Fibroblast of mammary gland (primary cell): ENCODE measurements around the gene TMEM187.

Experiments
- DNase-seq: peaks from one replicate; pipeline ENCODE4 v3.0.0-alpha.2; 2010; ENCODE audit warnings: low read depth
- H3K4me3 ChIP-seq: 2 replicates; pipeline ENCODE4 v1.5.1; 2011; ENCODE audit warnings: low read depth, mild to moderate bottlenecking, low read length, moderate library complexity; ENCODE audit not compliant: control insufficient read depth
- TF ChIP-seq, protein P1 (sequence below): conservative IDR thresholded peaks from 2 replicates; pipeline ENCODE4 v1.5.1; 2011; ENCODE audit warnings: low read depth, low read length, inconsistent platforms; ENCODE audit not compliant: control insufficient read depth, insufficient read depth

TMEM187 gene

DNA sequence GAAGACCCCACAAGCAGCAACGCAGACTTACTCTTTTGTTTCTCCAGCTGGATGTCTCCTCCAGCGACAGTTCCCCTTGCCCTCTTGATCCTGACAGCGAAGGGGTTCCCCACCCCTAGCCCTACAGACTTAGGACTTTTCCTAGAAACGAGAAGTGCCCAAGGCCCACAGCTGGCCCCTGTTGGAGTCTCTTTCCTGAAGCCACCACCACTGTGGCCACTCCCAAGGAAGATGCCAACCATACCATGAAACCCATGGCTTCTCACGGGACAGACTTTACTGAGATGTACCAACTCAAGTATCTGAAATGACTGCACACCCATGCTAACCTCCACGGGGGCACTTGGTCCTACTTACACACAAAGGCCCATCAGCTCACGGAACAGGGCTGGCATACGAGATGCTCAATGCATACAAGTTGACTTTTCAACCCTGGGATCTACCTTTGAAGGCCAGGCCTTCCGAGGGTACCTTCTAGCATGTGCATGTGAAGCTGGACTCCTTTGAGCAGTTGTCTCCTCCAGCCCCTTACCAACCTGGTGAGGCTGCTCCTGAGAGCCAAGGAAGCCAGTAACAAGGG is 48.1 kb downstream of the TMEM187 start:
- no peak for DNase-seq
- TF ChIP-seq, protein P1, sequence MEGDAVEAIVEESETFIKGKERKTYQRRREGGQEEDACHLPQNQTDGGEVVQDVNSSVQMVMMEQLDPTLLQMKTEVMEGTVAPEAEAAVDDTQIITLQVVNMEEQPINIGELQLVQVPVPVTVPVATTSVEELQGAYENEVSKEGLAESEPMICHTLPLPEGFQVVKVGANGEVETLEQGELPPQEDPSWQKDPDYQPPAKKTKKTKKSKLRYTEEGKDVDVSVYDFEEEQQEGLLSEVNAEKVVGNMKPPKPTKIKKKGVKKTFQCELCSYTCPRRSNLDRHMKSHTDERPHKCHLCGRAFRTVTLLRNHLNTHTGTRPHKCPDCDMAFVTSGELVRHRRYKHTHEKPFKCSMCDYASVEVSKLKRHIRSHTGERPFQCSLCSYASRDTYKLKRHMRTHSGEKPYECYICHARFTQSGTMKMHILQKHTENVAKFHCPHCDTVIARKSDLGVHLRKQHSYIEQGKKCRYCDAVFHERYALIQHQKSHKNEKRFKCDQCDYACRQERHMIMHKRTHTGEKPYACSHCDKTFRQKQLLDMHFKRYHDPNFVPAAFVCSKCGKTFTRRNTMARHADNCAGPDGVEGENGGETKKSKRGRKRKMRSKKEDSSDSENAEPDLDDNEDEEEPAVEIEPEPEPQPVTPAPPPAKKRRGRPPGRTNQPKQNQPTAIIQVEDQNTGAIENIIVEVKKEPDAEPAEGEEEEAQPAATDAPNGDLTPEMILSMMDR = no peak
- peak overlapping the region; percentile 44 for H3K4me3 ChIP-seq

DNA sequence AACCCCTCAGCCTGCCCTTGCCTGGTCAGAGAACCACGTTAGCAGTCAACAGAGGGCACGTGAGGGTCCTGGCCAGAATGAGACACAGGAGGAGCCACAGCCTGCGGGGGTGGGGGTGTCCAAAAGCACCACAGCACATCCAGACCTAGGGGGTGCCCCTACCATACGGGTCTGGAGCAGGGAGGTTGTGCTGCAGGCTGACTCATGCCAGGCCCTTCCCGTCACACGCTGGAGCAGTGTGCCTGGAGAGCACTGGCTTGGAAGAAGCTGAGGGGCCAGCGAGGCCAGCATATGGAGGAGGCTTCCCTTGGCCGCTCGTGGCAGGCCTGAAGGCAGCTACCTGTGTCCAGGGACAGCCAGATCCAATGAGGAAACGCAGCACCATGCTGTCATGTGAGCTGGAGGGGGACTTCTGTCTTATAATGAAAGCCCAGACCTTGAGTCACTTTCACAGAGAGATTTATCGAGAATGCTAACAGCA is 48.6 kb downstream of the TMEM187 start:
- TF ChIP-seq, protein P1 = no peak
- no peak overlapping the region for H3K4me3 ChIP-seq
- peak; percentile 74 for DNase-seq

DNA sequence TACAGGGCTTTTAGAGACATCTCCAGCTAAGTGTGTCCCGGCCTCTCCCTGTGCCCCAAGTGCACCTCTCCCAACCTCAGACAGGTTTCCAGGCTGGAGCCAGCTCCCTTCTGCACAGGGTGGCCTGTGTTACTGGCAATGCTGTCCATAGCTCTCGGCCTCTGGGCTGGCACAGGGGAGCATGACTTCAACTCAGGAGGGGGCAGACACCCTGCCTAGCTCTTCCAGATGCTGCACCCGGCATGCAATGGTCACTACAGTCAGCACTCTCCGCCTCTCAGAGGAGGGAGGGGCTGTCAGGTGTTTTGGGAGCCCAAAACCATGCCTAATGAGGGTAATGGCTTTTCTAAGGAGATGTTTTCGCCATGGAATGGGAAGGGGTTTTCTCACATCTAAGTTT is 49.6 kb downstream of the TMEM187 start:
- no peak for DNase-seq
- TF ChIP-seq, protein P1 = no peak
- H3K4me3 ChIP-seq = no peak overlapping the region

DNA sequence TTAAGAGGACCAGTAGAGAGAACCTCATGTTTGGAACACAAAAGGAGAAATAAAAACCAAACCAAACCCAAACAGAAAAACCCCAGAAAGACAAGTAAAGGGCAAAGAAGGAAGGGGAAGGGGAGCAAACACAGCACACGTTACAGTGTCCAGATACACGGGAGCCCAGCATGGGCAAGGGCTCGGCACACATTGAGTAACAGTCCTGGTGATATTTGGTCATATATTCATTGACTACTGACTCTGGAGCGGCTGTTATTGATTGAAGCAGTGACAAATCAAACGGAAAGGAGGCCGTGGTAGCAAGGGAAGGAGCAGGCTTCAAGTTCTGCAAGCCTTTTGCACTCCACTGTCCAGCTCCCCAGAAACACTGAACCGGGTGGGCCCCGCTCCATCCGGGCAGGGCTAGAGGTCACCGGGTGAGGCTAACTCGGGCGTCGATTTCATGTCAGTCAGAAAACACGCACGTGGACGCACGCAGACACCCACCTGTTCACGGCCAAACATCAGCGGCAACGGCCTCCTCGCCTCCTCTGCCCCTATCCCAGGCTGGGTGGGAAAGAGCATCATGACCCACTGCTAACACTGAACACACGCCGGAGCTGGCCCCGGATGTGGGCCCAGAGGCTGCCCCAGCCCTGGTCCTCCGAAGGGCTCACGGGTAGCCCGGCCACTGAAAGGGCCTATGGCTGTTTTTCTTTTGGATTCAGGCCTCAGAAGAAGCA is 50.9 kb downstream of the TMEM187 start:
- TF ChIP-seq, protein P1 = no peak
- DNase-seq = no peak
- no peak overlapping the region for H3K4me3 ChIP-seq

DNA sequence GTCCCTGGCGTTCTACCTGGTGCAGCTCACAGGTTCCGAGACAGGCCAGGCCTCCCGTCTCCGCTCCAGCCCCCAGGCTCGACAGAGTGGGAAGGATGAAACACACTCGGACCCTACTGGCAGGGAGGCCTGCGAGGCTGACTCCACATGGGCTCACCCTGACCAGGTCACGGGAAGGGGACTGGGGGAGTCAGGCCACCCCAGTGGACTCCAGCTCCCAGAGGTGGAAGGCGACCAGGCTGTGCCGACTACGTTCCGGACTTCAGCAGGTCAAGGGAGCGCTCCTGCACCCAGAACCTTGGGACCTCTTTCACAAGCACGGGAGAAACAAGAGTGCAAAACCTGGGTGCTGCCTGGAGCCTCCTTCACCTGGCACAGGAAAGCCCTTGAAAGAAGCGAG is 51.7 kb downstream of the TMEM187 start:
- TF ChIP-seq, protein P1 = no peak
- no peak overlapping the region for H3K4me3 ChIP-seq
- DNase-seq = no peak

DNA sequence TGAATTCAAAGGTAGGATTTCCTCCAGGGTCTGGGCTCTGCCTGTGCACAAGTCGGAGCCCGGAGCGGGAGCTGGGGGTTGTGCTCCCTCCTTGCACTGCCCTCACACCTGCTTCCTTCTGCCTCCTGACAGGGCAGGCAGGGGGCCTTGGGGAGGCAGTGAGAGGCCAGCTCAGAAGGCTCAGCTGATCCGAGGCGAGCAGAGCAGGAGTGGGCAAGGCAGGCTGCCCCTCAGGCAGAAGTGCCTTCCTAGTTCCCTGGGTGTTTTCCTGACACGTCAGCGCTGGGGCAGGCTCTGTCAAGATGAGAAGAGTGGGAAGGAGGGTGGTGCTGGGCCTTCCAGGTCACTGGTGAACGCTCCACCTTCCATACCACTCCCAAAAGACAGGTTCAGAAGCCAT is 52.7 kb downstream of the TMEM187 start:
- no peak for DNase-seq
- no peak overlapping the region for H3K4me3 ChIP-seq
- TF ChIP-seq, protein P1 = no peak
